Measurements from ENCODE around the gene TMEM9.
A peak's percentile ranks its signal among the peaks of the same experiment; 100 is the strongest.

Gene TMEM9

DNA sequence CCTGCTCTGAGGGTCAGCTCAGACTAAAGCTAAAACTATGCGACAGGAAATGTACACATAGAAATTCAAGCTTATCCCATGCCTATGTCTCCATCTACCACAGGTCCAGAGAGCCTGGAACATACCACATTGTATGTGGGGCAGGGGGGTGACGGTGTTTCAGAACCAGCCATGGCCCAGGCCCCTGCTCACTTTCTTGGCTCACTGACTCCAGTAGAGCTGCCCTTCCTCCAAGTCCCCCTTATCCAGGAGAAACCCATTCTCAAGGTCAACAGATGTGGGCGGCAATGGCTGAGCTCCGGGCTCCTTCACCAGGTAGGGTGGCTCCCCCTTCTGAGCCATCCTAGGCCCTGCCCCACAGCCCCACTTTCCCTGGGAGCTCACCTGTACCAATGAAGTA is 63.0 kb downstream of the TMEM9 start:
- no peak for DNase-seq (ENCODE audit: low spot score)
- TF ChIP-seq, protein P1, sequence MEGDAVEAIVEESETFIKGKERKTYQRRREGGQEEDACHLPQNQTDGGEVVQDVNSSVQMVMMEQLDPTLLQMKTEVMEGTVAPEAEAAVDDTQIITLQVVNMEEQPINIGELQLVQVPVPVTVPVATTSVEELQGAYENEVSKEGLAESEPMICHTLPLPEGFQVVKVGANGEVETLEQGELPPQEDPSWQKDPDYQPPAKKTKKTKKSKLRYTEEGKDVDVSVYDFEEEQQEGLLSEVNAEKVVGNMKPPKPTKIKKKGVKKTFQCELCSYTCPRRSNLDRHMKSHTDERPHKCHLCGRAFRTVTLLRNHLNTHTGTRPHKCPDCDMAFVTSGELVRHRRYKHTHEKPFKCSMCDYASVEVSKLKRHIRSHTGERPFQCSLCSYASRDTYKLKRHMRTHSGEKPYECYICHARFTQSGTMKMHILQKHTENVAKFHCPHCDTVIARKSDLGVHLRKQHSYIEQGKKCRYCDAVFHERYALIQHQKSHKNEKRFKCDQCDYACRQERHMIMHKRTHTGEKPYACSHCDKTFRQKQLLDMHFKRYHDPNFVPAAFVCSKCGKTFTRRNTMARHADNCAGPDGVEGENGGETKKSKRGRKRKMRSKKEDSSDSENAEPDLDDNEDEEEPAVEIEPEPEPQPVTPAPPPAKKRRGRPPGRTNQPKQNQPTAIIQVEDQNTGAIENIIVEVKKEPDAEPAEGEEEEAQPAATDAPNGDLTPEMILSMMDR (conservative IDR thresholded peaks at IDR 0.05; ENCODE audit: low read depth), result no peak
- ChIA-PET CTCF (interaction anchor here (0.5 to 1.4 kb wide), 3 partner anchors 23 to 120 kb away, joined by 3 to 6 read pairs (median 4); no protein-coding TSS in a partner anchor), POLR2A (ENCODE audit: low non-redundant PET) (no interaction called here)
- no peak overlapping the region for H3K27ac ChIP-seq

DNA sequence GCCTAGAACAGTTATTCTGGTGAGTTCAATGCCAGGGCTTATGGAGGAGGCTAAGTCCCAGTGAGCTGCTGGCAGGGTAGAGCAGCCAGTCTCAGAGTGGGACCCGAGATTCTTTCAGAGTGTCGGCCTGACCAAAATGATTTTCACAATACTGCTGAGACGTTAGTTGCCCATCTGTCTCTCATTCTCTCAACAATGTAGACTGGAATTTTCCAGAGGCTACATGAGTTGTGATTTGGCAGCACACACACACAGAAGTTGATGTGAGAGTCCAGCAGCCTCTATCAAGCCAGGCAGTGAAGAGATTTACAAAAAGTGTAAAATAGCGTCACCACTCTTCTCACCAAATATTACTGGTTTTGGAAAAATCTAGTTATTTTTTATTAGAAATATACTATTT is 63.7 kb downstream of the TMEM9 start:
- TF ChIP-seq, protein P1 (conservative IDR thresholded peaks at IDR 0.05; ENCODE audit: low read depth), result no peak
- DNase-seq (ENCODE audit: low spot score), result no peak
- CTCF ChIA-PET, result interaction anchor here (1.3 to 1.4 kb wide), 2 partner anchors 23 to 29 kb away, joined by 4 to 6 read pairs; no protein-coding TSS in a partner anchor

DNA sequence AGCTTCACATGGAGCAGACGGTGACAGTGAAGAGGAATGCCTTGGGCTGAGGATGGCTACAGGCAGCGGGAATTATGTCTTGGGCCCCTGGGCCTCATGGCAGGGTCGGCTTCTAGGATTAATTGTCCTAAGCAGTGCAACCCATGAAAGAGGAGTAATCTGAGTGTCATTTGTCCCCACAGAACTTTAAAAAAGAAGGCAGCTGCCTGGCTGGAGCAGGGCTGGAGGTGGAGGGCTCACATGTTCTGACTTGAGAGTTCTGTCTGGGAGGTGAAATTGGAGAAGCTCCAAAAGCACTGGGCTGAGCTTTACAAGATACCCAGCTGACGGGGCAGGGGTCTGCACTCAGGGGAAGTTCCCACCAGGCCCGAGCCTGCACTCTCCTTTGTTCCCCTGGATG is 64.7 kb downstream of the TMEM9 start:
- POLR2A ChIA-PET (ENCODE audit: low non-redundant PET), result no interaction called here
- no peak overlapping the region for H3K27ac ChIP-seq
- CTCF ChIA-PET, result interaction anchor here (0.7 to 1.3 kb wide), 3 partner anchors 24 to 98 kb away, joined by 3 to 5 read pairs (median 3); no protein-coding TSS in a partner anchor
- TF ChIP-seq, protein P1 (conservative IDR thresholded peaks at IDR 0.05; ENCODE audit: low read depth), result no peak
- DNase-seq (ENCODE audit: low spot score), result no peak

More for the DNA sequence above, 63.7 kb downstream of the TMEM9 start:
- no peak overlapping the region for H3K27ac ChIP-seq
- POLR2A ChIA-PET (ENCODE audit: low non-redundant PET), result no interaction called here

DNA sequence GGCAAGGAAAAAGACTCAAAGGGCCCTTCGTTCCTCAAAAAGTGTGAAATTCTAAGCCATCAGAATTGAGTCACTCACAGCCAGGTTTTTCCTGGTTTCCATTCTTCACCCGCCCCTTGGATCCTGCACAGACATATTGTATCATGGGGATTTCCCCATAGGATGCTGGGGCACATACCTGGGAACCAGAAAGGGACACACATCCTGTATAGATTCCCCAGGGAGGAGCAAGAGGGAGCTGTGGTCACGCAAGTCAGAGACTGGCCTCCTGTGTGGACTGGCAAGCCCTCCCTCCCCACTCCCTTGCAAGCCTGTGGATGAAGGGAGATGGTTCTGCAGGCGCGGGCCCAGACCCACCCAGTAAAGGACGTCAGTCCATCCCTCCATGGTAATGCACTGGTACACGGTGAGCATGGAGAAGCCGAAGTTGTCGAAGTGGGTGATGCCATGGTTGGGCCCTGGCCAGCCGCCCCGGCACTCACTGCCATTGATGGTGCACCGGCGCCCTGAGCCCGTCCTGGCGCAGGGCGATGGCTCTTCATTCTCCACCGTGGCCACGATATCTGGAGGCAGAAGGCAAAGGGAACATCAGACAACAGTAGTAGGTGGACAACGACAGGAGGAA is 65.3 kb downstream of the TMEM9 start:
- TF ChIP-seq, protein P1 (conservative IDR thresholded peaks at IDR 0.05; ENCODE audit: low read depth), result no peak
- POLR2A ChIA-PET (ENCODE audit: low non-redundant PET), result no interaction called here
- CTCF ChIA-PET, result interaction anchor here (1.2 to 1.3 kb wide), 2 partner anchors 25 to 51 kb away, joined by 3 to 5 read pairs; no protein-coding TSS in a partner anchor
- no peak overlapping the region for H3K27ac ChIP-seq
- peak; percentile 56 for DNase-seq (ENCODE audit: low spot score)

DNA sequence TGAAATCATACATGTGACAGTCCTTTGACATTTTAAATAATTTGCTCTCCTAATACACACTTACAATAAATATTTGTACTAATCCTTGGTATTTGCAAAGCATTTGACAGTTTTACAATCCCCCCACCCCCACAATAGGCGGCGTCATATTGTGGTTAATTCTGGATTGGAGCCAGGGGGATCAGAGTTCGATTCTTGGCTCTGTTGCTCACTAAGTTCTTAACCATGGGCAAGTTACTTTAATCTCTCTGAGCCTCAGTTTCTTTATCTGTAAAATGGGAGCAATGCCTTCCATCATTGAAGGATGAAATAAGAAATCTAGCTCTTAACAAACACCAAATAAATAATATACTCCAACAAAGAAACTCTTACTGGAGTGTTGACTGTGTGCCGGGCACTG is 65.9 kb downstream of the TMEM9 start:
- POLR2A ChIA-PET (ENCODE audit: low non-redundant PET), result no interaction called here
- H3K27ac ChIP-seq, result no peak overlapping the region
- no peak for DNase-seq (ENCODE audit: low spot score)
- TF ChIP-seq, protein P1 (conservative IDR thresholded peaks at IDR 0.05; ENCODE audit: low read depth), result no peak
- CTCF ChIA-PET, result no interaction called here

DNA sequence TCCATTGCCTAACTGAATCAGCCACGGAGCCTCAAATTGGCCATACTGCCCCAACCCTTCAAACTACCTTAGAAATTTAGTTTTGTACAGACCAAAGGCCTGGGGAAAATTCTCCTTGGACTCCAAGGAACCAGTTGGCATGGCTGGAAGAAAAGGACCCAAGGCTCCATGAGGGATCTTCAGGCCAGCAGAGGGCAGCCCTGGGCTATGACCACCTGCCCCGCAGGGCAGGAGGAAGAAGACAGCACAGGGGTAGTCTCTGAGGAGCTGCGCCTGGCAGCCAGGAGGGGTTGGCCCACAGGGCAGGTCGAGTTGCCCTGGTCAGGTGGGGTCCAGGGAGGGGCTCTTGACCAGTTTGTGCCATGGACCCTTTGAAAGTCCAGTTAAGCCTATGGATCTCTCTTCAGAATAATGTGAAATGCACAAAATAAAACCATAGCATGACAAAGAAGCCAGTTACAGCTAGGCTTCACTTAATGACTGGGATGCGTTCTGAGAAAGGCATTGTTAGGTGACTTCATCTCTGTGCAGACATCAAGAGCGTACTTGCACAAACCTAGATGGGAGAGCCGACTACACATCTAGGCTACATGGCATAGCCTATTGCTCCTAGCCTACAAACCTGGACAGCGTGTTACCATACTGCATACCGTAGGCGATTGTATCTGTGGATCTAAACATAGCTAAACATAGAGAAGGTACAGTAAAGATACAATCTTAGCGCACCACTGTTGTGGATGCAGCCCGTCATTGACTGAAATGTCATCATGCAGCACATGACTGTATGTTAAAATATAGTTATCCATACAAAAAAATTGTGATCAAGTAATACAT is 68.2 kb downstream of the TMEM9 start:
- POLR2A ChIA-PET (ENCODE audit: low non-redundant PET), result interaction anchor here (0.8 kb wide), 2 partner anchors 27 to 192 kb away, joined by 3 to 4 read pairs; no protein-coding TSS in a partner anchor
- DNase-seq (ENCODE audit: low spot score), result peak; percentile 83

More for the DNA sequence above, 68.2 kb downstream of the TMEM9 start:
- TF ChIP-seq, protein P1 (conservative IDR thresholded peaks at IDR 0.05; ENCODE audit: low read depth), result no peak; the same call in 1 of the 2 replicates
- no peak overlapping the region for H3K27ac ChIP-seq
- CTCF ChIA-PET, result interaction anchor here (0.5 to 2.5 kb wide), 16 partner anchors 10 to 552 kb away, joined by 3 to 8 read pairs (median 4); no protein-coding TSS in a partner anchor

Measured in RWPE1 (cell line).